BE2C (cell line): ENCODE data around the gene BTBD2.

Source experiments
- DNase-seq: peaks from one replicate; pipeline ENCODE4 v3.0.0-alpha.2; 2020
- H3K27me3 ChIP-seq: fragments of 250-450 bp; sonication (Bioruptor Pico); 2 replicates; pipeline ENCODE4 v1.5.1; 2020; ENCODE audit warnings: mild to moderate bottlenecking
- H3K36me3 ChIP-seq: fragments of 250-450 bp; sonication (Bioruptor Pico); 2 replicates; pipeline ENCODE4 v1.5.1; 2020; ENCODE audit warnings: mild to moderate bottlenecking
- H3K4me1 ChIP-seq: fragments of 250-450 bp; sonication (Bioruptor Pico); 2 replicates; pipeline ENCODE4 v1.5.1; 2020
- H3K4me3 ChIP-seq: 2 replicates; pipeline ENCODE4 v1.5.1; 2011; ENCODE audit warnings: low read depth, low read length
- H3K9me3 ChIP-seq: fragments of 250-450 bp; sonication (Bioruptor Pico); 2 replicates; pipeline ENCODE4 v1.5.1; 2020
- CTCF ChIP-seq: IDR thresholded peaks from 2 replicates; pipeline ENCODE4 v1.5.1; 2012; ENCODE audit warnings: mild to moderate bottlenecking, low read depth, low read length

Gene BTBD2

GRCh38 chr19:1957562-1958248 is 57.8 kb downstream of the BTBD2 start:
- no peak for TF ChIP-seq CTCF
- Histone ChIP-seq H3K4me1 (no peaks in the 10 kb centered on the region), H3K36me3 (peaks cover 3% of the 10 kb centered on the region; the same call in 1 of the 2 replicates), H3K9me3 (no peaks in the 10 kb centered on the region), H3K27me3 (no peaks in the 10 kb centered on the region), H3K4me3 (no peak overlapping the region)
- DNase-seq: no peak

- Histone ChIP-seq H3K36me3 (peaks cover 6% of the 10 kb centered on the region), H3K4me1 (no peaks in the 10 kb centered on the region), H3K27me3 (no peaks in the 10 kb centered on the region), H3K4me3 (no peak overlapping the region), H3K9me3 (no peaks in the 10 kb centered on the region)
- DNase-seq: no peak
- TF ChIP-seq CTCF: no peak
Observed at GRCh38 chr19:1956868-1957492, 58.5 kb downstream of the BTBD2 start.

- Histone ChIP-seq H3K4me3 (no peak overlapping the region), H3K9me3 (no peaks in the 10 kb centered on the region), H3K4me1 (no peaks in the 10 kb centered on the region), H3K27me3 (no peaks in the 10 kb centered on the region), H3K36me3 (peaks cover 8% of the 10 kb centered on the region)
- DNase-seq: no peak
- no peak for TF ChIP-seq CTCF
Observed at GRCh38 chr19:1956122-1956494, 59.4 kb downstream of the BTBD2 start.

- Histone ChIP-seq H3K36me3 (peaks cover 12% of the 10 kb centered on the region), H3K27me3 (no peaks in the 10 kb centered on the region), H3K4me3 (no peak overlapping the region), H3K9me3 (no peaks in the 10 kb centered on the region), H3K4me1 (no peaks in the 10 kb centered on the region)
- DNase-seq: no peak
- no peak for TF ChIP-seq CTCF
Observed at GRCh38 chr19:1955171-1956121, 60.1 kb downstream of the BTBD2 start.

- Histone ChIP-seq H3K9me3 (no peaks in the 10 kb centered on the region), H3K4me1 (no peaks in the 10 kb centered on the region), H3K36me3 (peaks cover 19% of the 10 kb centered on the region), H3K27me3 (no peaks in the 10 kb centered on the region), H3K4me3 (no peak overlapping the region)
- no peak for DNase-seq
- TF ChIP-seq CTCF: no peak
Observed at GRCh38 chr19:1954532-1954933, 61.0 kb downstream of the BTBD2 start.
